ENCODE measurements around the gene ERP44.
"Not testable (repeated sequence)": the region's sequence is repeated elsewhere in the genome, so short reads cannot be mapped to it uniquely, and the experiment has no call there.

ERP44 gene

DNA sequence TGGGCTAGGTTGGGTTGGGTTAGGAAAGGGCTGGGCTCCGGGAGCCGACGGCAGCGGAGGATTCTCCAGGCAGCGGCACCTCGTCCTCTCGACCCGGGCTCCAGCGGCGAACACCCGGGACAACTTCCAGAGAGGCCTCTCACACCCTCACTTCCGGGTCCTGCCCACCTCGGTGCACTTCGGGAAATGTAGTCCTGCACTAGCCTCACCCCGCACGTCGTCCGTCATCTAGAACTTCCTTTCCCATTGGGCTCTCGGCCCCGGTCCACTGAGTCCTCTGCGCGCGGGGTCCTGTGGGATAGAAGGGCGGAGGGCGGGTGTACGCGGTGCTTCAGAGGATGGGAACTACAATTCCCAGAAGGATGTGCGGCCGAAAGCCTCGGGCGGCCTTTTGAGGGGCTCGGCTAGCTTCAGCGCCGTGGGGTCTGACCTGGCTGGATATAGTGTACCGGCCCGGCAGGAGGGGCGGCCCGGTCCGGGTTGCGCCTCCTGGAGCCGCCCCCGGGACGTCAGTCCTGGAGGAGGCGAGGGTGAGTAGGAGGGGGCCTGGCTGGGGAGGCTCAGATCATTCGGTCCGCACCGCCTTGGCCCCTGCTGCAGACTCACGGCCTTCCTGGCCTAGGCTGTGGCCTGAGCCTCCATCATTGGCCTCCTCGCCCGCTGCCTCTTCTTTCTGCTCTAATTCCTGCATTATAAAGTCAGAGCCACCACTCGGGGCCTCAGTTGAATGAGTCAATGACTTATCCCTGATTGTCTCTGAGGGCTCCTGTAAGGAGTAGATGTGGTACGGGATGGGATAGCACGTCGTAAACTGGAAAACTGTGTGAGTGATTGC is at the start of gene ERP44, which contains the start of gene INVS:
Gene ERP44 (minus strand): TSS at position 114 of the 835 bp plus-strand sequence. CDS start 160 bp downstream, outside the sequence.
Gene INVS (plus strand): TSS at position 357 of the 835 bp plus-strand sequence. CDS start 5,279 bp downstream, outside the sequence.
- peak; percentile 92 for DNase-seq (ENCODE audit: low read depth in 2 of 2)

DNA sequence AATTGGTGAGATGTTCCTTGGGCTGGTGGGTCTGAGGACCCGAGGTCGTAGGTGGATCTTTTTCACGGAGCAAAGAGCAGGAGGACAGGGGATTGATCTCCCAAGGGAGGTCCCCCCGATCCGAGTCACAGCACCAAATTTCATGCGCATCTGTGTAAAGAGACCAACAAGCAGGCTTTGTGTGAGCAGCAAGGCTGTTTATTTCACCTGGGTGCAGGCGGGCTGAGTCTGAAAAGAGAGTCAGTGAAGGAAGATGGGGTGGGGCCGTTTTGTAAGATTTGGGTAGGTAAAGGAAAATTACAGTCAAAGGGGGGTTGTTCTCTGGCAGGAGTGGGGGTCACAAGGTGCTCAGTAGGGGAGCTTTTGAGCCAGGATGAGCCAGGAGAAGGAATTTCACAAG is 47.2 kb upstream of the ERP44 start:
- not testable (repeated sequence) for DNase-seq (ENCODE audit: low read depth in 2 of 2)

DNA sequence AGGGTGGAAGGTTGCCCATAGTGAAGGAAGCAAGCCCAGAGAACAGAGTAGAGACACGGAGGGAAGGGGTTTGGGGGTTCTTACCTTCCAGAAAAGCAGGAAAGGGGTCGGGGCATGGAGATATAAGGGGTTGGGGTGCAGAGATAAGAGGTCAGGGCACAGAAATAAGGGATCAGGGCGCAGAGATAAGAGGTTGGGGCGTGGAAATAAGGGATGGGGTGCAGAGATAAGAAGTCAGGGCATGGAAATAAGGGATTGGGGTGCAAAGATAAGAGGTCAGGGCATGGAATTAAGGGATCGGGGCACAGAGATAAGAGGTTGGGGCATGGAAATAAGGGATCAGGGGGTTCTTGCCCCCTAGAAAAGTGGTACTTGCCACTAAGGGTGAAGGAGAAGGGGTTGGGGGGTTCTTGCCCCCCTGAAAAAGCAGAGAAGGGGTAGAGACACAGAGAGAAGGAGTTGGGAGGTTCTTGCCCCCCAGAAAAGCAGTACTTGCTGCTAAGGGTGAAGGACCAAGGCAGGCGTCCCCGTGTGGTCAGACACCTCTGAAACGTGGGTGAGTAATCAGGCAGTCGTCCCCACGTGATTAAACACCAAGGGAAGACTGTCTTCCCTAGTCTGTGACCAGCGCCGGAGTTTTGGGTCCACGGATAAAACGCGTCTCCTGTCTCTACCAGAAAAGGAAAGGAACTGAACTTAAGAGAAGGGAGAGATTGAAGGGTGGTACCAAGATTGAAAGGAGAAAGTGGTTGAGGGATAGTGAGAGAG is 46.6 kb upstream of the ERP44 start:
- not testable (repeated sequence) for DNase-seq (ENCODE audit: low read depth in 2 of 2)

DNA sequence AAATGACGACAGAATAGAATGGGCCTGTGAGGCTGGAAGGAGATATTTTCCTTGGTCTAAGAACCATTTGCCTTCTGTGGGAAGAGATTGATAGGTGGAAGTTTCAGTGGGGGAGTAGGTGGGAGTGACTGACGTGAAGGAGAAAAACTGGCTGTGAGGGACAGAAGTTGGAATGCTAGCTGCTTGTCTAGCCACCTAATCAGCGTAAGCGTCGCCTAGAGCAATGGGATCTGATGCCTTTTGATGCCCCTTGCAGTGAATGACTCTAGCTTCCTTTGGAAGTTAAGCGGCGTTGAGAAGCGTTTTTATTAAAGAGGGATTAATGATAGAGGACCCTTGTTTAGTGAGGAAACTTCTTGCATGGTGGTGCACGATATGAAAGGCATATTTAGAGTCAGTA is 43.1 kb upstream of the ERP44 start:
- DNase-seq (ENCODE audit: low read depth in 2 of 2): not testable (repeated sequence)

DNA sequence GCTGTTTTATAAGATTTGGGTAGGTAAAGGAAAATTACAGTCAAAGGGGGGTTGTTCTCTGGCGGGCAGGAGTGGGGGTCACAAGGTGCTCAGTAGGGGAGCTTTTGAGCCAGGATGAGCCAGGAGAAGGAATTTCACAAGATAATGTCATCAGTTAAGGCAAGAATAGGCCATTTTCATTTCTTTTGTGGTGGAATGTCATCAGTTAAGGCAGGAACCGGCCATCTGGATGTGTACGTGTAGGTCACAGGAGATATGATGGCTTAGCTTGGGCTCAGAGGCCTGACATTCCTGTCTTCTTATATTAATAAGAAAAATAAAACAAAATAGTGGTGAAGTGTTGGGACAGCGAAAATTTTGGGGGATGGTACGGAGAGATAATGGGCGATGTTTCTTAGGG is 41.5 kb upstream of the ERP44 start:
- DNase-seq (ENCODE audit: low read depth in 2 of 2): not testable (repeated sequence)

DNA sequence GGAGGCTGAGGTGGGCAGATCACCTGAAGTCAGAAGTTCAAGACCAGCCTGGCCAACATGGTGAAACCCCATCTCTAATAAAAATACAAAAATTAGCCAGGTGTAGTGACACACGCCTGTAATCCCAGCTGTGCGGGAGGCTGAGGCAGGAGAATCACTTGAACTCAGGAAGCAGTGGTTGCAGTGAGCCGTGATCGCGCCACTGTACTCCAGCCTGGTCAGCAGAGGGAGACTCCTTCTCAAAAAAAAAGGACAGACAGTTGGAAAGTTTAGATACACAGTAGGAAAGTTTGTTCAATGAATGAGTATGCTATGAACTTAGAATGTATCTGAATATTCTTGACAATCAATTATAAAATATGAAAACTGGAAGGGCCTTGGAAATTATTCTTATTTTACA is 38.0 kb upstream of the ERP44 start:
- DNase-seq (ENCODE audit: low read depth in 2 of 2): not testable (repeated sequence)

DNA sequence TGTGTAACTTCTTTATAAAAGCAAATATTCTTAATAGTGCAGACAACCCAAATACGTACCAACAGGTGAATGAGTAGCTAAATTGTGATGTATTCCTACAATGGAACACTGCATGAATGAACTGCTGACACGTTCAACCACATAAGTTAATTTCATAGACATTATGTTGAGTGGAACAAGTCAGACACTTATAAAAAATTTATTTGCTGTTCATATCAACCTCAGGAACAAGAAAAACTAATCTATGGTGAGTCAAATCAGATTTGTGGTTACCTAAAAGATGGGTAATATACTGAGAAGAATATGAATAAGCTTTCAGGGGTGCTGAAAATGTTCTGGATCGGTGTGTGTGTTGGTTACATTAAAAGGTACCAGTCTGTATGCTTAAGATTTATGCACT is 35.9 kb upstream of the ERP44 start:
- DNase-seq (ENCODE audit: low read depth in 2 of 2): no peak

DNA sequence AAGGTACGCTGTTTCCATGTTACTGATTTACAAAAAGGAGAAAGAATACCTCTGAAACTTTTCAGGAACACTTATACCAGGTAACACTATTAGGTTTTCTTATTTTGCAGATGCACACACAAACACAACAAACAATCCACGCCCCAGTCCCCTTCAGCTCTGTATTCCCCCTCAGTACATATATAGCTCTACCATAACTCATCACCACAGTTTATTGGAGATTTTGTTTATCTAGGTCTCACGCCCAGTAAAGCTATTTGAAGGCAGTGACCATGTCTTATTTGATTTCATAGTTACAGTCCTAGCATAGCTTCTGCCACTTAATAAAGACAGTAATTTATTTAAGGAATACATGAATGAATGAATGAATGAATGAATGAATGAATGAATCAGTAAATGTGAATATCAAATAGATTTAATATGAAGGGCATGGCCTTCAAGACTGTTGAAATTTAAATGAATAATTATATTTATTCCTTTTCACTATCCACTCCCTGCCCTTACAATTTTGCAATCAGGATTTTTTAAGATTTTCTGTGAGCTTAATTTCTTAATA is 33.2 kb upstream of the ERP44 start:
- no peak for DNase-seq (ENCODE audit: low read depth in 2 of 2)

DNA sequence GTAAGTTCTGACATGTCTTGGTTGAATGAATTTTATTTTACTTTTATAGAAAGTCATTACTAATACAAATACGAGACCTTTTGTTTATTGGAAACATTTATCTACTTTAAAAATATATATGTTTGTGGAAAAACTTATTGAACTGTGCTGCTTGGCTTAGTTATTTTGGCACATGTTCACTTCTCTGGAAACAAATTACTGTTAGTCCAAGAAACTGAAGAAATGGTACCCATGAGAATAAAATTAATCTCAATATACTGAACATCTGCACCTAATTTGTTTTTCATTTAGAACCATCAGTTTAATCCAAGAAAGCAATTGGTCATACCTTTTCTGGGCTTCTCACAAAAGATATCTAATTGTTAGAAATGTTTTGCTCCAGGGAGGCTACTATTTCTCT is 32.4 kb upstream of the ERP44 start:
- DNase-seq (ENCODE audit: low read depth in 2 of 2): no peak

DNA sequence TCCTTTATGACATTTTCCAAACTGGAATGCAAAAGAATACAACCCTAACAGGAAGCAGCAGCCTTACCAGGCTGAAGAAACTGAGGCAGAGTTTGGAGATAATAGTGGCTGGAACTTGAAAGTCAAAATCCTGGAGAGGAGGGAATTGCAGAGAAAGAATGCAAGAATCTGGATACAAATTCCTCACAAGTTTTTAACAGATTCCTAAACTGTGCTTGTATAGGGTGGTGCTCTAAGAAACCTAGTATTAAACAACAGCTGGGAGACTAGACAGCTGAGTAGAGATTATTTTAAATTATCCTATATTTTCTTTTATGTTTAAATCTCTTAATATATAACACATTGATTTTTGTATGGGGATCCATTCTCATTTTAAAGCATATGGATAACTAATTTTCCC is 31.0 kb upstream of the ERP44 start:
- DNase-seq (ENCODE audit: low read depth in 2 of 2): no peak

DNA sequence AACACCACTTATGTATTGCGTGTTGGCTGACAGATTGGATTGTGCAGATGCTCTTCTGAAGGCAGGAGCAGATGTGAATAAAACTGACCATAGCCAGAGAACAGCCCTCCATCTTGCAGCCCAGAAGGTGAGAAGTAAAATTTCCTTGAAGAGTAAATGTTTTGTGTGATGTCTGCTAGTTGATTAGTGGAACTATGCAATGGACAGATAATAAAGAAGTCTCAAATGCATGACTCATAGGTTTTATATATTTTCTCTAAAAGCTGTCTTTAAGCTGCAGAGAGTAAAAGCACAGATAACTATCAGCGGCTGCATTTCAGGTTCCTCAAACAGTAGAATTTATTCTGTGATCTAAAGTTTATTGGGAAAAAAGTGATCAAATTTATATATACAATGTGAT is 27.6 kb upstream of the ERP44 start:
- no peak for DNase-seq (ENCODE audit: low read depth in 2 of 2)

DNA sequence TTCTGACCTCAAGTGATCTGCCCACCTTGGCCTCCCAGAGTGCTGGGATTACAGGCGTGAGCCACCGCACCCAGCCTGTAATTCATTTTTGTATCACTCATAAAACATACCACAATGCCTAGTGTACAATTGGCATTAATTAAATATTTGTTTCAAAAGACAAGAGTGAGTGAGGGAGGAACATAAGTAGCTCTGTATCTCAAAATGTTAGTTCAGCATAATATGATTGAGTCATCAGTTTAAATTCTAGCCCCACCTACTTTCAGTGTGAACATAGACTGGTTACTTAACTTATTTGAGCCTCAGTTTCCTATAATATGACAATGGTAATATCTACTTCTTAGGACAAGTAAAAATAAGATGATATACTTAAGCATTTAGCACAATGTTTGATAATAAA is 27.1 kb upstream of the ERP44 start:
- no peak for DNase-seq (ENCODE audit: low read depth in 2 of 2)

DNA sequence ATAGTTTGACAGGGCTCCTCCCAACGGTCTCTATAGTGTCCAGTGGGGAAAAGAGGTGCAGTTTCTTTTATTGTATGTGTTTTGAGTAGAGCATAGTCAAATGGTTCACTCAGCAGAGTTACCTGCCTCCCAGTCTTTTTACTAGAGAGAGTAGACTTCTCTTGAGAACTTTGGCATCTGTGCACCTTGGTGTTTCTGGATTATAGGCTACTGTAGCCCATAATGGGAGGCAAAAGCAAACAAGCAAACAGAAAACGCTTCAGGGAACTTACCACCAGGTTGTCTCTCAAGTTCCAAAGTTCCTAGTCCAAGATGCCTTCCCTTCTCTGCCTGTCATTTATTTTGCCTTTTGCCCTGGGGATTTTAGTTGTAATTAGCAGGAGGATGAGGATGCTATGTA is 26.4 kb upstream of the ERP44 start:
- DNase-seq (ENCODE audit: low read depth in 2 of 2): no peak

DNA sequence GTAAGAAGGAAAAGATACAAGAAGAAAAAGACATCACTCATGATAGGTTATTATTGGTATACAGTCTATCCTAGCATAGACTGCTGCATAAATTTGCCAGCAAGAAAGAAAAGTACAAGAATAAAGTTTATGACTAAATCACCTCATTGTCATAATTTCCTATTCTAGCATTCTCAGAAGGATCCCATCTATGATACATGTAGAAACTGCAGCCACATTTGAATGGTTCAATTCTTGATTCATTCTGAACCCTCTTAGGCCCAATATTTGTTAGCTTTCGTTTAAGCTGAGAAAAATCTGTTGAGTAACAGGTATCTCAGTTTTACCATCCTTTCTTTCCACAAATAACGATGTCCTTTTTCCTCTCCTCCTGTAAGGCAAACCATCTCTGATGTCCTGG is 21.5 kb upstream of the ERP44 start:
- no peak for DNase-seq (ENCODE audit: low read depth in 2 of 2)

DNA sequence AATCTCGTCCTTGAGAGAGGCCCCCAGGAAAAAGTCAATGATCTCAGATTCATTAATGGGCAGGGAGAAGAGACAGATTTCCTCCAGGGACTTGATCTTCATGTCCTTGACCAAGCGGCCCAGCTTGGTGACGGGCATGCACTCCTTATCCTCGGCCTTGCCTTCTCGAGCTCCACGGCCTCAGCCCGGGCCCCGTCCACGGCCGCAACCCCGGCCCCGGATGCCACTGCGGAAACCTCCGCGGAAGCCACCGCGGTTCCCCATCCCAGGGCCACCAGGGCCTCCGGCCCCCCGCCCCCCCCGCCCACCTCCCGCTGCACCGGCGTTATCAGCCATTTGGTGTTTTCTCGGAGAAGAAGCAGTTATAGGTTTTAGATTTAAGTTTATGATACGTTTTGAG is 18.5 kb upstream of the ERP44 start:
- DNase-seq (ENCODE audit: low read depth in 2 of 2): no peak

DNA sequence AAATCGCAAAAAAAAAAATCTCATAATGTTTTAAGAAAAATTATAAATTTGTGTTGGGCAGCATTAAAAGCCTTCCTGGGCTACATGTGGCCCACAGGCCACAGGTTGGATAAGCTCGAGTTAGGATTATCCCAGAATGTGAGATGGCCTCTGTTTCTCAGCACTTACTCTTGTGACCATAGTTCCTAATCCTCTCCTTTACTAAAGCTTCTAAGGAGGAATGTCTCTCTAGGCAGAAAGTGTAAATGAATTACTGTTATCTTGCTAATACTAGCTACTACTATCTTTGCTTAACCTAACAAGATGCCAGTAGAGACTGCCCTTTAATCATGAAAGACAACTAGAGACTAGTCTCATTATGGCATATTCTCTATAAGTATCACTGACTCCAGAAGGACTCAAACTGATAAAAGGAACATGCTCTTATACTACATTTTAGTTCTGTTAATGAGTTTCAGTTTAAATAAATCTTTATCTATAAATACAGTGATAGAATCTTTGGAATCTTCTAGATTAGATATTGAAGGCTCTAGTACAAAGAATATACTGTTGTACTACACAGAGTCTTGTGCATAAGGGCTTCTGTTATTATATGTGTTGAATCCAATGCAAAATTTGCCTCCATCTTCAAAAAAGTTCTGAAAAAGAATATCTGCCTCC is 14.0 kb upstream of the ERP44 start:
- no peak for DNase-seq (ENCODE audit: low read depth in 2 of 2)

DNA sequence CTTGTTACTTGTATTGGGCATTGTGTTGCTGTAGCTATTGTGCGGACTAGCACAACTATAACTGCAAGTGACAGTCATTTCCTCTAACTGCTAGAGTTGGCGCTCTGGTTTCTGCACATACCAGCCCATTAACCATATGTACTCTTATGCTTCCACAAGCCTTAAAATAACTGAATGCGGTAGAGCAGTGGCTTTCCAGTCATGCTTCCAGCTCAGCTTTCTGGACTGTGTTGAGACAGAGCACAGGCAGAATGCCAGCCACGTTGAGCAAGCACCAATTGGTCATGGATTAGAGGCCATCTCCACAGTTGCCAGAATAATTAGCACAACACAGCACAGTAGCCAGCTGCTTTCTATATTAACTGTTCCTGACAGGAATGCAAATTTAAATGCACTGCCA is 12.4 kb upstream of the ERP44 start:
- no peak for DNase-seq (ENCODE audit: low read depth in 2 of 2)

DNA sequence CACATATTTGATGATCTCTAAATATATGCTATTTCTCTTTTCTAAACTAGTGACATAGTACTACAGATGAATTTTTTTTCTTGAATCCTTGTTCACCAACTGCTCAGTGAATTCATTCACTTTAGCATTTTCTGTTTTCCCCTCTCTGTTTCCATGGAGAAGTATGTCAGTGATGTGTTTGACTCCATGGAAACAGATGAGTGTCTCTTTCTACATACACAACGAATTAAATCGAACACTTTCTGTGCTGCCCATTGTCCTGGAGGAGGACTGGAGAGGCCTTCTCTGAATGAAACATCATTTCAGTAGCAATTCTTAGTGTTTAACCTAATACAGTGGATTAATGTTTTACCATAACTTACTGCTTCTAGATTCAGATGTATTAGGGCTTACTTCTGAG is 9.8 kb upstream of the ERP44 start:
- DNase-seq (ENCODE audit: low read depth in 2 of 2): no peak

DNA sequence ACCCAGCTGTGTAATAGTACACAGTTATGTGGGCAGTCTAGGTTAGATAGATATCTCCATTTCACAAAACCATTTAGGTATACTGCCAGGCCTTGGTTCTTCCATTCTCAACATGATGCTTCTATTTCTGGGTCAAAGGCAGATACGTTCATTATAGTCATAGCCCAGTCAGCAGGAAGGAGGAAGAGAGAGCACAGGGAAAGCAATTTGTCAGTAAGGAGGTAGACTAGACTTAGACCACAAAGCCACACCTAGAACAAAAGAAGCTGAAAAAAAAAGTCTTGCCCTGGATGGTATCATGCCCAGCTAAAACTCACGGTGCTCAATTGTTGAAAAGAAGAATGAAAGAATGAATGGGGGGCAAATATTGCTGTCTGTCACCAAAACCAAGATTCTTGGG is 7.8 kb upstream of the ERP44 start:
- no peak for DNase-seq (ENCODE audit: low read depth in 2 of 2)

DNA sequence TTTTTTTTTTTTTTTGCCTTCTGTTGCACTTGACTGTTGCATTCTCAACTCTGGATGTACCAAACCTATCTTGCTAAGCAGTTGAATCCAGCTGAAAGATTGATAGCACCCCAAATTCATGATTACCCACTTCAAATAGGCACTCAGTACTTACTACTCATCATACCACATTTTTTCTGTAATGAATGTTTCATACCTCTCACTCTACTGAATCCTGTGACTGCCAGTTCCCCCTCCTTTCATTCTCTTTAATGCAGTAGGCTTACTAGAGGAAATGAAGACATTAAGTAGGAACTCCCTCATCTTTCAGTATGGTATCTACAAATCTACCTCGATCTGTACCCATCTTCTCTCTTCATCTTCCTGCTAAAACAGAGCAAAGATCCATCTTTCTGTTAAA is 7.1 kb upstream of the ERP44 start:
- DNase-seq (ENCODE audit: low read depth in 2 of 2): no peak

DNA sequence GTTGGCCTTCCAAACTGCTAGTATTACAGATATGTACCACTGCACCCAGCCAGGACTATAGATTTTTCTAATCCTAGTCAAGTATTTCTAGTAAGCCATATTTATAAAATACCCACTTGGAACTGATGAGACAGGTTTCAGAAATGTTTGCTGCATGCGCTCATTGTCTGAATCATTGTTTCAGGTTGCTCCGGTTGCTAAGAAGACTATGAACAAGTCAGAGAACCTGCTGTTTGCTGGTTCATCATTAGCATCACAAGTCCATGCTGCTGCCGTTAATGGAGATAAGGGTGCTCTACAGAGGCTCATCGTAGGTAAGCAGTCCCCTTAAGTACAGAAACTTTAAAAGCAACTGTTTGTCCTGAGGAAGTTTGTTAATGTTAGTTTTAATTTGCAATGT is 5.5 kb upstream of the ERP44 start:
- no peak for DNase-seq (ENCODE audit: low read depth in 2 of 2)

DNA sequence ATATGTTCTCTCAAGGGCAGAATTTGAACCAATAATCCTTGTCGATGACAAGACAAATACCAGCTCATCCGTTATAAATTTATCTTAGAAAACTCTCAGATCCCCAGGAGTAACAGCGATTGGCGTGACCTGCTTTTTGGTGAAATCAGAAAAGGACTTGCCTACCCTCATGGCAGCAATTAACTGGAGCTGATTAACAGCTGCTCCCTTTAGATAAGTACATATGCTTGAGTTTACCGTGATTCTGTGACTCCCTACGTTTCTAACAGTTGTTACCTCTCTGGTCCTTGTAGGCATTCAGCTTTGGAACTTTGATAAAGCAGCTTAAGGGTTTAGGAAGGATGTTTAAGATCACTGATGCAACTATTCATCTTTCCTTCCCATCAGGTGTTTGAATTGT is 2.8 kb upstream of the ERP44 start:
- no peak for DNase-seq (ENCODE audit: low read depth in 2 of 2)

Data from stimulated activated CD8-positive, alpha-beta memory T cell treated with anti-CD3 and anti-CD28 coated beads, Interleukin-2, amount 100 ng/mL, for 1 hour (primary cell).